HG02642 (cell line): ENCODE results near the gene PROSER3.

ENCODE experiments used
- ATAC-seq: cut with Tn5 transposase; IDR thresholded peaks from one replicate; pipeline ENCODE4 v1.9.1; 2021; ENCODE audit warnings: mild to moderate bottlenecking; ENCODE audit not compliant: unreplicated experiment, poor library complexity

Gene PROSER3

DNA sequence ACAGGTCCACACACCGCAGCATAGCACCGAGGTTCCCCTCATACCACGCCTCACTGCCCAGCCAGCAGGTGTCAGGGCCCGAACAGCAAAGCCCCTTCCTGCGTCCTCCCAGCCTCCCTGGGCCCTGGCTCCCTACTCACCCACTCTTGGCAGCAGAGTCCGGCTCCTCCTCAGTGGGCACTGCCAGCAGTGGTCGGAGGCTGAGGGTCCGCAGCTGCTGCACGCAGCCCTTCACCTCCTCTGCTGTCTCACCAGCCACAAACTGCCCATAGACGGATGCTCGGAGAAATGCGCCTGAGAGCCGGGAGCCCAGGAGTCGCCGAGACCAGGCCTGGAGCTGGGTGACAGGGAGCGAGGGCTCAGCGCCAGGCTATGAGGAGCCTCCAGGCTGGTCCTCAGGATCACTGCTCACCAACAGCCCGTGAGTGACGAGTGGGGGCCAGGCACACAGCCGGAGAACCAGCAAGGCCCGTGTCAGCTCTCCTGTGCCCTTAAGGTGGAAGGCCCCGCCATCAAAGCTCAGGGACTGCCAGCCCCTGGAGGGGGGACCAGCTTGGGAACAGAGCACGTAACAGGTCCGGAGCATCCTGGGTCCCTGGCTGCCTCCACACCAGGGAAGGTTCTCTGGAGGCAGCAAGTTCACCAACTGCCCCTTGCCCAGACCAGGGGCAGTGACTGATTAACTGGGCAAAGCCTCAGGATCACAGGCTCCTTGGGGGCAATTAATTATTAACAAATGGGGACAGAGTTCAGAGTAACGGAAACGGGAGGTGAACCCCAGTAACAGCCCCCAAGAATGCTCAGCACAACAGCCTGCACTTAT lies 54.5 kb downstream of the PROSER3 start, which contains the start of gene PRODH2:
Gene PRODH2 (minus strand): TSS at position 626 of the 823 bp plus-strand sequence. CDS start 40 bp downstream, at position 586.
- no peak for ATAC-seq

DNA sequence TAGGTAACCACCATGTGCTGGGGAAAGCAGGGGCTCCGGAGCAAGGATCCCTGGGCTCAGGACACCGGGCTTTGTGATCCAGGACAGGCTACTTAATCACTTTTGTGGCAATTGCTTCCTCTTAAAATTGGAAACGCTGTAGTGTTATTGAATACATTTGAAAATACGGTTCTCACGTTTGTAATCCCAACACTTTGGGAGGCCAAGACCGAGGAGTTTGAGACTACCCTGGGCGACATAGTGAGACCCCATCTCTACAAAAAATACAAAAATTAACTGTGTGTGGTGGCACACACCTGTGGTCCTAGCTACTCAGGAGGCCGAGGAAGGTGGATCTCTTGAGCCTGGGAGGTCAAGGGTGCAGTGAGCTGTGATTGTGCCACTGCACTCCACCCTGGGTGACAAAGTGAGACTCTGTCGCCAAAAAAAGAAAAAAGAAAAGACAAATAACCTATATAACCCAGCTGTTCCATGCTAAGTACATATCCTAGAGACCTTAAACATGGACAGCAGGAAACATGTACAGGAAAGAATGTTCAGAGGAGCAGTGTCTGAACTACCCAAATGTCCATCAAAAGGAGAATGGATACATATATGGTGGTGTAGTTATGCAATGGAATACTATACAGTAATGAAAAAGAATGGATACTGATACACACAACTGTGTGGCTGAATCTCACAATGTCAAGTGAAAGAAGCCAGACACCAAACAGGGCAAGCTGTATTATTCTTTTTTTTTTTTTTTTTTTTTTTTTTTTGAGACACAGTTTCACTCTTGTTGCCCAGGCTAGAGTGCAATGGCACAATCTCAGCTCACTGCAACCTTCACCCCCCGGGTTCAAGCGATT lies 55.3 kb downstream of the PROSER3 start:
- ATAC-seq, result no peak

DNA sequence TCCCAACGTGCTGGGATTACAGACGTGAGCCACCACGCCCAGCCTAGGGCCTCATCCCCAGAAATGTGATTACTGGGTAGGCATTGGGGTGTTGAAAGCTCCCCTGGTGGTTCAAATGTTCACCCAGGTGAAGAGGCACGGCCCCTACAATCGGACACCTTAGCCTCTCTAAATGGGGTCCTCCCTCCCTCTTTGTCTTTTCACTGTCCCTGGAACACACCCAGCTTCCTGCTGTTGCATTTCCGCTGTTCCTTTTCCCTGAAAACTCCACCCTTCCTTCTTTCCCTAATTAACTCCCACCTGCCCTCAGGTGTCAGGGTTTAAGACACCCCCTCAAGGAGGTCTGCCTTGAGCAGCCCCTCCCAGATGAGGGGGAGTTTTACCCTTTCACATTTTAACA lies 58.3 kb downstream of the PROSER3 start:
- ATAC-seq, result no peak

DNA sequence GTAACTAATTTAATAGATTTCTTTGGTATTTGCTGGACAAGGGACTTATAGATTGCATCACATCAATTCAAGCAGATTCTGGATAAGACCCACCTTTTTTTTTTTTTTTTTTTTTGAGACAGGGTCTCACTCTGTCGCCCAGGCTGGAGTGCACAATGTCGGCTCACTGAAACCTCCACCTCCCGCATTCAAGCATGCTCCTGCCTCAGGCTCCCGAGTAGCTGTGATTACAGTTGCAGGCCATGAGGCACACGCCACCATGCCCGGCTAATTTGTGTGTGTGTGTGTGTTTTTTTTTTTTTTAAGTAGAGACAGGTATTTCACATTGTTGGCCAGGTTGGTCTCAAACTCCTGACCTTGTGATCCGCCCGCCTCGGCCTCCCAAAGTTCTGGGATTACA lies 58.9 kb downstream of the PROSER3 start:
- no peak for ATAC-seq

DNA sequence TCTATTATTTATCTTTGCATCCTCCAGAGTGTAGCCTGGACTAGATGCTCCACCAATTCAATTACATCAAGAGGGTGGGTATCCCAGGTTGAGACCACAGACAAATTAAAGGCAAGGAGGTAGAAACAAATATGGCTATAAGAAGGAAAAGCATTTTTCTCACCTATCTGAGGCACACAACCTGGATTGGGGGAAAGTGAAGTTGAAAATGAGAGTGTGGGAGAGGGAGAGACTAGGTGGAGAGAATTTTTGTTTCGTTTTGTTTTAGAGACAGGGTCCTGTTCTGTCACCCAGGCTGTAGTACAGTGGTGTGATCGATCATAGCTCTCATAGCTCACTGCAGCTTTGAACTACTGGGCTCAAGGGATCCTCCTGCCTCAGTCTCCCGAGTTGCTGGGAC lies 60.5 kb downstream of the PROSER3 start:
- no peak for ATAC-seq
